A549 treated with DMSO at 1 μM for 4 hours (cell line): ENCODE data around the gene MAMDC4. TPM values are rescaled to one million over a fixed set of nuclear protein-coding genes. Genes with fewer than 3 reads are reported as not detected.

ENCODE experiments used
- total RNA-seq: library from RNA; stranded (reverse); fragments of 200-300 nt; extraction: Qiagen RNA extraction; gene quantifications from 5 replicates; pipeline ENCODE4 v1.2.3, GENCODE V29; 2022; ENCODE audit warnings: low read depth

The MAMDC4 gene
- 1.8 to 5.4 TPM (median 4.1 TPM) in 5 replicates for total RNA-seq

GRCh38 chr9:136851941-136852663 is at the start of gene MAMDC4:
Gene MAMDC4 (plus strand): TSS chr9:136852346. CDS start chr9:136852417, 71 bp downstream.

GRCh38 chr9:136807281-136808074 is 44.7 kb upstream of the MAMDC4 start, which contains the start of gene RABL6:
Gene RABL6 (plus strand): TSS chr9:136807948. CDS start chr9:136808197, 249 bp downstream.

GRCh38 chr9:136842380-136842948 is 9.7 kb upstream of the MAMDC4 start, which contains the start of gene AJM1:
Gene AJM1 (plus strand): TSS chr9:136842478. CDS start chr9:136844415, 1,937 bp downstream.

GRCh38 chr9:136849038-136849959 is 2.8 kb upstream of the MAMDC4 start, which contains the start of gene PHPT1:
Gene PHPT1 (plus strand): TSS chr9:136849409. CDS start chr9:136849431, 22 bp downstream.

GRCh38 chr9:136885950-136886578 is 33.9 kb downstream of the MAMDC4 start, which contains the start of gene TRAF2:
Gene TRAF2 (plus strand): TSS chr9:136886516. CDS start chr9:136898741, 12,225 bp downstream.

Other genes with a start within 250 kb of the MAMDC4 start
- 41.7 to 60.0 TPM (median 50.7 TPM) in 5 replicates for gene EGFL7, start 189.4 kb upstream of the MAMDC4 start, total RNA-seq
- gene AGPAT2, start 164.9 kb upstream of the MAMDC4 start, total RNA-seq: 72.3 to 105 TPM (median 98.6 TPM) in 5 replicates
- gene DIPK1B, start 139.8 kb upstream of the MAMDC4 start, total RNA-seq: 7.1 to 10.2 TPM (median 8.0 TPM) in 5 replicates
- gene LCN10, start 109.4 kb upstream of the MAMDC4 start, total RNA-seq: not detected in 5 replicates
- gene LCN6, start 103.8 kb upstream of the MAMDC4 start, total RNA-seq: not detected in 5 replicates
- gene LCN8, start 94.1 kb upstream of the MAMDC4 start, total RNA-seq: not detected in 5 replicates
- not detected in 5 replicates for gene LCN15, start 87.8 kb upstream of the MAMDC4 start, total RNA-seq
- 64.9 to 72.6 TPM (median 70.3 TPM) in 5 replicates for gene TMEM141, start 61.0 kb upstream of the MAMDC4 start, total RNA-seq
- 0.10 to 0.34 TPM (median 0.26 TPM) in 5 replicates for gene CCDC183, start 56.0 kb upstream of the MAMDC4 start, total RNA-seq
- 65.6 to 91.8 TPM (median 82.0 TPM) in 5 replicates for gene RABL6, start 44.4 kb upstream of the MAMDC4 start, total RNA-seq
- 3.2 to 4.8 TPM (median 3.8 TPM) in 5 replicates for gene AJM1, start 9.9 kb upstream of the MAMDC4 start, total RNA-seq
- 270 to 314 TPM (median 281 TPM) in 5 replicates for gene PHPT1, start 2.9 kb upstream of the MAMDC4 start, total RNA-seq
- 440 to 480 TPM (median 443 TPM) in 5 replicates for gene EDF1, start 14.0 kb downstream of the MAMDC4 start, total RNA-seq
- 42.4 to 76.5 TPM (median 63.8 TPM) in 5 replicates for gene TRAF2, start 34.2 kb downstream of the MAMDC4 start, total RNA-seq
- 67.1 to 97.1 TPM (median 91.2 TPM) in 5 replicates for gene FBXW5, start 92.4 kb downstream of the MAMDC4 start, total RNA-seq
- gene C8G, start 92.9 kb downstream of the MAMDC4 start, total RNA-seq: 0.71 to 1.5 TPM (median 1.1 TPM) in 5 replicates
- gene LCN12, start 99.9 kb downstream of the MAMDC4 start, total RNA-seq: 0.95 to 1.9 TPM (median 1.4 TPM) in 5 replicates
- 0.28 to 0.37 TPM (median 0.33 TPM) in 3 of 5 replicates, not detected in the others for gene PTGDS, start 125.2 kb downstream of the MAMDC4 start, total RNA-seq
- 0.02 to 0.10 TPM (median 0.05 TPM) in 3 of 5 replicates, not detected in the others for gene LCNL1, start 130.6 kb downstream of the MAMDC4 start, total RNA-seq
- gene PAXX, start 140.1 kb downstream of the MAMDC4 start, total RNA-seq: 44.8 to 86.6 TPM (median 72.0 TPM) in 5 replicates
- gene CLIC3, start 144.2 kb downstream of the MAMDC4 start, total RNA-seq: 2.2 to 2.7 TPM (median 2.6 TPM) in 5 replicates
- 19.3 to 29.0 TPM (median 25.8 TPM) in 5 replicates for gene ABCA2, start 175.9 kb downstream of the MAMDC4 start, total RNA-seq
- gene FUT7, start 179.7 kb downstream of the MAMDC4 start, total RNA-seq: 0.12 TPM in 1 of 5 replicates, not detected in the others
- gene NPDC1, start 193.8 kb downstream of the MAMDC4 start, total RNA-seq: 43.4 to 83.2 TPM (median 74.9 TPM) in 5 replicates
- 0.67 to 0.95 TPM (median 0.82 TPM) in 5 replicates for gene ENTPD2, start 201.7 kb downstream of the MAMDC4 start, total RNA-seq
- 15.1 to 29.3 TPM (median 23.8 TPM) in 5 replicates for gene SAPCD2, start 218.2 kb downstream of the MAMDC4 start, total RNA-seq
- gene UAP1L1, start 225.2 kb downstream of the MAMDC4 start, total RNA-seq: 10.5 to 16.3 TPM (median 11.5 TPM) in 5 replicates
- 44.5 to 52.7 TPM (median 47.9 TPM) in 5 replicates for gene MAN1B1, start 234.6 kb downstream of the MAMDC4 start, total RNA-seq